IMR-90 (cell line): ENCODE data around the gene LPAR1. TPM values are rescaled to one million over a fixed set of nuclear protein-coding genes. Genes with fewer than 3 reads are reported as not detected.

Experiments
- ATAC-seq: fragments of 200-7000 bp; cut with Tn5 transposase; 2 replicates; pipeline ENCODE4 v1.9.1; 2020; ENCODE audit warnings: low read depth, mild to moderate bottlenecking, moderate library complexity
- BruUV-seq: library from RNA; stranded (reverse); fragments of 400-500 nt; replicated peaks from 2 replicates; lab custom pipeline; 2021; lab: Mats Ljungman, UMichigan
- CTCF ChIA-PET: fragments of 300-600 bp; formaldehyde crosslinking; extraction: SDS; loops from one replicate; lab custom pipeline; 2021; ENCODE audit warnings: antibody characterized with exemption; lab: Yijun Ruan, JAX
- POLR2A ChIA-PET: fragments of 300-600 bp; sonication (Branson Sonifier 250); formaldehyde crosslinking; loops from one replicate; lab custom pipeline; 2022; ENCODE audit warnings: antibody characterized with exemption; ENCODE audit not compliant: unreplicated experiment; lab: Charles Lee
- DNase-seq: peaks from one replicate; pipeline ENCODE4 v3.0.0; 2013
- H2AFZ ChIP-seq: replicated peaks from 2 replicates; pipeline ENCODE3; 2013; ENCODE audit warnings: low read length, mild to moderate bottlenecking; ENCODE audit not compliant: poor library complexity
- H2AK5ac ChIP-seq: 2 replicates; pipeline ENCODE4 v1.6.1; 2013; ENCODE audit warnings: low read depth, low read length, inconsistent platforms
- H2AK9ac ChIP-seq: replicated peaks from 2 replicates; pipeline ENCODE3; 2013; ENCODE audit warnings: mild to moderate bottlenecking, low read depth, low read length, moderate library complexity; ENCODE audit not compliant: poor library complexity
- H2BK120ac ChIP-seq: 2 replicates; pipeline ENCODE4 v1.6.1; 2013; ENCODE audit warnings: low read depth, low read length, inconsistent platforms
- H2BK15ac ChIP-seq: 3 replicates; pipeline ENCODE4 v1.6.1; 2013; ENCODE audit warnings: low read depth, low read length, inconsistent platforms
- H2BK20ac ChIP-seq: 2 replicates; pipeline ENCODE4 v1.6.1; 2013; ENCODE audit warnings: low read depth, mild to moderate bottlenecking, inconsistent platforms, low read length, moderate library complexity
- H2BK5ac ChIP-seq: 2 replicates; pipeline ENCODE4 v1.6.1; 2013; ENCODE audit warnings: mild to moderate bottlenecking, low read depth, low read length, inconsistent platforms; ENCODE audit not compliant: poor library complexity, severe bottlenecking
- H3K14ac ChIP-seq: replicated peaks from 2 replicates; pipeline ENCODE4 v1.6.1; 2013; ENCODE audit warnings: low read depth, low read length, inconsistent platforms
- H3K18ac ChIP-seq: 2 replicates; pipeline ENCODE4 v1.6.1; 2013; ENCODE audit warnings: low read depth, low read length, control low read depth
- H3K23ac ChIP-seq: 2 replicates; pipeline ENCODE4 v1.6.1; 2013; ENCODE audit warnings: low read depth, low read length, inconsistent platforms
- H3K27ac ChIP-seq: 2 replicates; pipeline ENCODE4 v1.5.1; 2013; ENCODE audit warnings: mild to moderate bottlenecking, control low read depth, low read length; ENCODE audit not compliant: insufficient read depth
- H3K27me3 ChIP-seq: 2 replicates; pipeline ENCODE4 v1.6.1; 2013; ENCODE audit warnings: low read length; ENCODE audit not compliant: control insufficient read depth, insufficient read depth
- H3K36me3 ChIP-seq: 2 replicates; pipeline ENCODE4 v1.6.1; 2013; ENCODE audit warnings: low read length, mixed read lengths; ENCODE audit not compliant: control insufficient read depth, insufficient read depth
- H3K4ac ChIP-seq: 2 replicates; pipeline ENCODE4 v1.6.1; 2013; ENCODE audit warnings: low read depth, low read length, inconsistent platforms
- H3K4me1 ChIP-seq: 2 replicates; pipeline ENCODE4 v1.6.1; 2013; ENCODE audit warnings: low read length, mixed read lengths; ENCODE audit not compliant: control insufficient read depth, insufficient read depth
- H3K4me2 ChIP-seq: 2 replicates; pipeline ENCODE4 v1.6.1; 2013; ENCODE audit warnings: low read depth, mild to moderate bottlenecking, control low read depth, low read length, moderate library complexity
- H3K4me3 ChIP-seq: 2 replicates; pipeline ENCODE4 v1.5.1; 2013; ENCODE audit warnings: low read depth, mild to moderate bottlenecking, control low read depth, low read length, moderate library complexity; ENCODE audit not compliant: insufficient read depth
- H3K56ac ChIP-seq: 2 replicates; pipeline ENCODE4 v1.6.1; 2013; ENCODE audit warnings: low read length, inconsistent platforms; ENCODE audit not compliant: insufficient read depth; ENCODE audit errors: extremely low read depth
- H3K79me1 ChIP-seq, 2 experiments: 2 replicates each; pipeline ENCODE4 v1.6.1; 2013; ENCODE audit warnings: low read length in 2 of 2, inconsistent platforms in 1 of 2, low read depth in 1 of 2
- H3K9ac ChIP-seq: 2 replicates; pipeline ENCODE4 v1.6.1; 2013; ENCODE audit warnings: low read depth, low read length, control low read depth
- H3K9me1 ChIP-seq: 2 replicates; pipeline ENCODE4 v1.6.1; 2013; ENCODE audit warnings: low read length, inconsistent platforms; ENCODE audit not compliant: insufficient read depth
- H3K9me3 ChIP-seq: 2 replicates; pipeline ENCODE4 v1.6.1; 2013; ENCODE audit warnings: low read length; ENCODE audit not compliant: control insufficient read depth, insufficient read depth
- H4K20me1 ChIP-seq: 2 replicates; pipeline ENCODE4 v1.6.1; 2013; ENCODE audit warnings: low read length, inconsistent platforms; ENCODE audit not compliant: insufficient read depth
- H4K5ac ChIP-seq: 2 replicates; pipeline ENCODE4 v1.6.1; 2013; ENCODE audit warnings: mild to moderate bottlenecking, low read depth, low read length, control low read depth
- H4K8ac ChIP-seq, 2 experiments: 2 replicates each; pipeline ENCODE4 v1.6.1; 2013; ENCODE audit warnings: low read depth in 2 of 2, low read length in 2 of 2, control low read depth in 1 of 2, inconsistent platforms in 1 of 2
- H4K91ac ChIP-seq: 2 replicates; pipeline ENCODE4 v1.6.1; 2013; ENCODE audit warnings: low read depth, low read length, inconsistent platforms; ENCODE audit not compliant: insufficient read depth
- BHLHE40 ChIP-seq: fragments of 150-350 bp; IDR thresholded peaks from 2 replicates; pipeline ENCODE4 v1.6.1; 2016; ENCODE audit warnings: mild to moderate bottlenecking, low read depth, low read length
- CEBPB ChIP-seq: IDR thresholded peaks from 2 replicates; pipeline ENCODE4 v1.6.1; 2012; ENCODE audit warnings: low read depth, low read length, improper control_type of control experiment
- CHD1 ChIP-seq: IDR thresholded peaks from 2 replicates; pipeline ENCODE4 v1.6.1; 2012; ENCODE audit warnings: low read depth, low read length, improper control_type of control experiment
- CTCF ChIP-seq: conservative IDR thresholded peaks from 2 replicates; pipeline ENCODE4 v1.5.1; 2012; ENCODE audit warnings: mild to moderate bottlenecking, low read depth, low read length, improper control_type of control experiment
- FOS ChIP-seq: fragments of 150-350 bp; IDR thresholded peaks from 2 replicates; pipeline ENCODE4 v1.6.1; 2016; ENCODE audit warnings: low read depth, low read length
- MAFK ChIP-seq: IDR thresholded peaks from 2 replicates; pipeline ENCODE4 v1.6.1; 2012; ENCODE audit warnings: low read depth, low read length, improper control_type of control experiment
- MAZ ChIP-seq: IDR thresholded peaks from 2 replicates; pipeline ENCODE4 v1.6.1; 2012; ENCODE audit warnings: low read depth, mild to moderate bottlenecking, low read length, improper control_type of control experiment, moderate library complexity, borderline replicate concordance
- MXI1 ChIP-seq: IDR thresholded peaks from 2 replicates; pipeline ENCODE4 v1.6.1; 2012; ENCODE audit warnings: low read depth, mild to moderate bottlenecking, low read length, moderate library complexity, borderline replicate concordance
- NFE2L2 ChIP-seq: fragments of 150-350 bp; IDR thresholded peaks from 2 replicates; pipeline ENCODE4 v1.6.1; 2016; ENCODE audit warnings: low read depth, mild to moderate bottlenecking, low read length
- POLR2A ChIP-seq: IDR thresholded peaks from 2 replicates; pipeline ENCODE4 v1.6.1; 2012; ENCODE audit warnings: mild to moderate bottlenecking, low read depth, low read length
- RAD21 ChIP-seq: IDR thresholded peaks from 2 replicates; pipeline ENCODE4 v1.6.1; 2012; ENCODE audit warnings: low read length, improper control_type of control experiment
- RCOR1 ChIP-seq: IDR thresholded peaks from 2 replicates; pipeline ENCODE4 v1.6.1; 2012; ENCODE audit warnings: mild to moderate bottlenecking, low read length, improper control_type of control experiment; ENCODE audit not compliant: insufficient replicate concordance
- RFX5 ChIP-seq: IDR thresholded peaks from 2 replicates; pipeline ENCODE4 v1.8.0; 2012; ENCODE audit warnings: low read depth, mild to moderate bottlenecking, low read length, moderate library complexity
- SMC3 ChIP-seq: fragments of 150-350 bp; IDR thresholded peaks from 2 replicates; pipeline ENCODE4 v1.6.1; 2016; ENCODE audit warnings: low read depth, mild to moderate bottlenecking, antibody characterized with exemption, low read length, moderate library complexity
- WGBS, 2 experiments: methylation state at CpG; one replicate each; pipeline versions ENCODE4 v1.1.5 to v1.1.7; 2013; ENCODE audit warnings: missing lambda C conversion rate in 2 of 2; ENCODE audit not compliant: insufficient read length in 1 of 2; ENCODE audit errors: extremely low coverage in 2 of 2; 5-methylcytosine and 5-hydroxymethylcytosine counted together
- dilution Hi-C: fragments of 300-500 bp; cut with HindIII; formaldehyde crosslinking; loops from one replicate; pipeline ENCODE4 v1.14.3; 2018; ENCODE audit warnings: low sequenced_read_pairs; ENCODE audit not compliant: unreplicated experiment
- in situ Hi-C: fragments of 300-500 bp; cut with MboI; formaldehyde crosslinking; loops from 3 replicates; pipeline ENCODE4 v1.14.3; 2019; ENCODE audit warnings: low sequenced_read_pairs, inconsistent platforms, mixed read lengths
- intact Hi-C: fragments of 100-400 bp; cut with micrococcal nuclease; formaldehyde crosslinking; loops from 2 replicates; pipeline ENCODE4 v1.10.0; 2022
- polyA plus RNA-seq, 3 experiments: library from polyadenylated mRNA; depleted of rRNA; stranded (reverse); fragments of >200 nt; gene quantifications; 2 replicates each; pipeline ENCODE4 v1.2.3, GENCODE V29; 2012; ENCODE audit warnings: low replicate concordance in 1 of 3
- total RNA-seq: library from RNA; depleted of rRNA; stranded (reverse); fragments of >200 nt; gene quantifications from 2 replicates; pipeline ENCODE4 v1.2.3, GENCODE V29; 2012
- TF ChIP-seq, protein P1 (sequence below): fragments of 150-350 bp; IDR thresholded peaks from 2 replicates; pipeline ENCODE4 v1.6.1; 2016; ENCODE audit warnings: low read depth, mild to moderate bottlenecking, low read length, moderate library complexity, borderline replicate concordance
- TF ChIP-seq, protein P2 (sequence below): fragments of 150-350 bp; IDR thresholded peaks from 2 replicates; pipeline ENCODE4 v1.6.1; 2017; ENCODE audit warnings: mild to moderate bottlenecking, antibody characterized with exemption, low read length, low read depth

LPAR1 gene
- total and polyA plus RNA-seq, 2 of the 4 experiments (the other 2 are of a cell fraction): 171 to 315 TPM

DNA sequence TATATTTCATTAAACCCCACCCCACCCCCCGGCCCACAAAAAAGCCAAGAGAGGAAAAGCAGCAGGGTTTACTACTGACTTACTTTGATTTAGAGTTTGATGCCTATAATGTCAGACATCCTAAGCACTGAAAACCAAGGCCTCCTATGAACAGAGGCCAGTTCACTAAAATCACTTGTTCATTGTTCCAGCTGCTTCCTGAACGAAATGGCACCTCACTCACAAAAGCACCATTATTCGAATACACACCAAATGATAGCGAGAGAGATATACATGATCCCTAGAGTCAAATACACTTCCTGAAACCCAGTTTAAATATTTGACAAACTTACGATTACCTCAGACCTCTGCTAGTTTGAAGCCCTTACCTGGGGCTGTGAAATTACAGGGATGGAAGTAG lies 66.6 kb downstream of the LPAR1 start:
- DNase-seq: no peak
- 90% methylated on average over 2 of the region's 5 CpGs; no CpG with 5 or more reads in 1 of the 2 experiments for WGBS, 2 experiments
- no peak for ATAC-seq
- intact Hi-C loops: no loop called here
- in situ Hi-C loops: no loop called here
- H2AK9ac ChIP-seq: no peak overlapping the region
- no peak overlapping the region for H2AK5ac ChIP-seq
- dilution Hi-C loops: no loop called here
- no peak overlapping the region for H3K23ac ChIP-seq
- BruUV-seq: no TSS peak
- no peak overlapping the region for H3K27ac ChIP-seq
- H3K27me3 ChIP-seq: no peaks in the 10 kb centered on the region
- H3K18ac ChIP-seq: no peak overlapping the region
- H3K14ac ChIP-seq: no peak overlapping the region
- no peaks in the 10 kb centered on the region for H3K9me3 ChIP-seq
- H4K20me1 ChIP-seq: peaks cover 81% of the 10 kb centered on the region
- no peak overlapping the region for H2BK120ac ChIP-seq
- H3K79me1 ChIP-seq: peaks cover 53 to 79% of the 10 kb centered on the region in 2 experiments
- H3K9ac ChIP-seq: no peak overlapping the region
- peaks cover 16% of the 10 kb centered on the region for H3K9me1 ChIP-seq
- H3K56ac ChIP-seq: no peak overlapping the region
- H2BK5ac ChIP-seq: no peak overlapping the region
- no peak overlapping the region for H3K4me3 ChIP-seq
- H3K36me3 ChIP-seq: peaks cover 43% of the 10 kb centered on the region
- no peak overlapping the region for H4K8ac ChIP-seq
- ChIA-PET CTCF (no interaction called here), POLR2A (no interaction called here)
- no peak overlapping the region for H2BK15ac ChIP-seq
- H3K4me1 ChIP-seq: peaks cover 12% of the 10 kb centered on the region
- no peak overlapping the region for H3K4me2 ChIP-seq
- H3K4ac ChIP-seq: no peak overlapping the region
- TF ChIP-seq MAZ (no peak), MAFK (no peak), FOS (no peak), CEBPB (no peak), MXI1 (no peak), POLR2A (no peak), CTCF (no peak), RFX5 (no peak), RAD21 (no peak), SMC3 (no peak), CHD1 (no peak), BHLHE40 (no peak), RCOR1 (no peak), NFE2L2 (no peak)
- TF ChIP-seq, protein P1, sequence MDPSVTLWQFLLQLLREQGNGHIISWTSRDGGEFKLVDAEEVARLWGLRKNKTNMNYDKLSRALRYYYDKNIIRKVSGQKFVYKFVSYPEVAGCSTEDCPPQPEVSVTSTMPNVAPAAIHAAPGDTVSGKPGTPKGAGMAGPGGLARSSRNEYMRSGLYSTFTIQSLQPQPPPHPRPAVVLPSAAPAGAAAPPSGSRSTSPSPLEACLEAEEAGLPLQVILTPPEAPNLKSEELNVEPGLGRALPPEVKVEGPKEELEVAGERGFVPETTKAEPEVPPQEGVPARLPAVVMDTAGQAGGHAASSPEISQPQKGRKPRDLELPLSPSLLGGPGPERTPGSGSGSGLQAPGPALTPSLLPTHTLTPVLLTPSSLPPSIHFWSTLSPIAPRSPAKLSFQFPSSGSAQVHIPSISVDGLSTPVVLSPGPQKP: no peak
- TF ChIP-seq, protein P2, sequence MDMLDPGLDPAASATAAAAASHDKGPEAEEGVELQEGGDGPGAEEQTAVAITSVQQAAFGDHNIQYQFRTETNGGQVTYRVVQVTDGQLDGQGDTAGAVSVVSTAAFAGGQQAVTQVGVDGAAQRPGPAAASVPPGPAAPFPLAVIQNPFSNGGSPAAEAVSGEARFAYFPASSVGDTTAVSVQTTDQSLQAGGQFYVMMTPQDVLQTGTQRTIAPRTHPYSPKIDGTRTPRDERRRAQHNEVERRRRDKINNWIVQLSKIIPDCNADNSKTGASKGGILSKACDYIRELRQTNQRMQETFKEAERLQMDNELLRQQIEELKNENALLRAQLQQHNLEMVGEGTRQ: no peak
- no peak overlapping the region for H2BK20ac ChIP-seq
- H2AFZ ChIP-seq: no peak overlapping the region
- H4K5ac ChIP-seq: no peak overlapping the region
- H4K91ac ChIP-seq: no peak overlapping the region
